Activated T-cell treated with anti-CD3 and anti-CD28 coated beads, Interleukin-2, amount 50 U/mL, for 24 hours (primary cell): ENCODE measurements around the gene CFB.
"Not testable (repeated sequence)": the region's sequence is repeated elsewhere in the genome, so short reads cannot be mapped to it uniquely, and the experiment has no call there.

Experiments used
- DNase-seq: peaks from one replicate; pipeline ENCODE4 v3.0.0-alpha.2; 2020
- H3K27ac Mint-ChIP-seq: 2 replicates; pipeline ENCODE4 v1.8.0; 2020; ENCODE audit warnings: mild to moderate bottlenecking, mixed read lengths
- H3K27me3 Mint-ChIP-seq: 2 replicates; pipeline ENCODE4 v1.8.0; 2020; ENCODE audit warnings: mixed read lengths
- H3K36me3 Mint-ChIP-seq: 2 replicates; pipeline ENCODE4 v1.8.0; 2020; ENCODE audit warnings: low read depth, mixed read lengths
- H3K4me1 Mint-ChIP-seq: 2 replicates; pipeline ENCODE4 v1.8.0; 2020; ENCODE audit warnings: low read depth, mixed read lengths
- H3K4me3 Mint-ChIP-seq: 2 replicates; pipeline ENCODE4 v1.8.0; 2020; ENCODE audit warnings: mild to moderate bottlenecking, moderate library complexity, mixed read lengths
- H3K9me3 Mint-ChIP-seq: 2 replicates; pipeline ENCODE4 v1.8.0; 2020; ENCODE audit warnings: mixed read lengths

The CFB gene

GRCh38 chr6:31981744-31982143 is 35.8 kb downstream of the CFB start, which contains the start of gene C4A:
C4A (plus strand) TSS chr6:31982057; CDS start chr6:31982108, 51 bp downstream.
- H3K4me1 Mint-ChIP-seq, H3K27ac Mint-ChIP-seq, H3K9me3 Mint-ChIP-seq, H3K27me3 Mint-ChIP-seq, DNase-seq, H3K4me3 Mint-ChIP-seq: not testable (repeated sequence)
- peaks cover 13% of the 10 kb centered on the region for H3K36me3 Mint-ChIP-seq

GRCh38 chr6:31989363-31989762 is 43.5 kb downstream of the CFB start:
- not testable (repeated sequence) for H3K9me3 Mint-ChIP-seq, H3K27ac Mint-ChIP-seq, H3K4me1 Mint-ChIP-seq, H3K27me3 Mint-ChIP-seq, H3K36me3 Mint-ChIP-seq, DNase-seq, H3K4me3 Mint-ChIP-seq

- H3K27me3 Mint-ChIP-seq, H3K36me3 Mint-ChIP-seq, H3K27ac Mint-ChIP-seq, H3K4me1 Mint-ChIP-seq, H3K4me3 Mint-ChIP-seq, H3K9me3 Mint-ChIP-seq, DNase-seq: not testable (repeated sequence)
Measured at GRCh38 chr6:31994421-31994820, 48.5 kb downstream of the CFB start.

- not testable (repeated sequence) for H3K4me3 Mint-ChIP-seq, H3K36me3 Mint-ChIP-seq, H3K9me3 Mint-ChIP-seq, H3K4me1 Mint-ChIP-seq, DNase-seq, H3K27ac Mint-ChIP-seq, H3K27me3 Mint-ChIP-seq
Measured at GRCh38 chr6:31996385-31996784, 50.5 kb downstream of the CFB start.
